ENCODE results near the gene MYH9.

Gene MYH9

DNA sequence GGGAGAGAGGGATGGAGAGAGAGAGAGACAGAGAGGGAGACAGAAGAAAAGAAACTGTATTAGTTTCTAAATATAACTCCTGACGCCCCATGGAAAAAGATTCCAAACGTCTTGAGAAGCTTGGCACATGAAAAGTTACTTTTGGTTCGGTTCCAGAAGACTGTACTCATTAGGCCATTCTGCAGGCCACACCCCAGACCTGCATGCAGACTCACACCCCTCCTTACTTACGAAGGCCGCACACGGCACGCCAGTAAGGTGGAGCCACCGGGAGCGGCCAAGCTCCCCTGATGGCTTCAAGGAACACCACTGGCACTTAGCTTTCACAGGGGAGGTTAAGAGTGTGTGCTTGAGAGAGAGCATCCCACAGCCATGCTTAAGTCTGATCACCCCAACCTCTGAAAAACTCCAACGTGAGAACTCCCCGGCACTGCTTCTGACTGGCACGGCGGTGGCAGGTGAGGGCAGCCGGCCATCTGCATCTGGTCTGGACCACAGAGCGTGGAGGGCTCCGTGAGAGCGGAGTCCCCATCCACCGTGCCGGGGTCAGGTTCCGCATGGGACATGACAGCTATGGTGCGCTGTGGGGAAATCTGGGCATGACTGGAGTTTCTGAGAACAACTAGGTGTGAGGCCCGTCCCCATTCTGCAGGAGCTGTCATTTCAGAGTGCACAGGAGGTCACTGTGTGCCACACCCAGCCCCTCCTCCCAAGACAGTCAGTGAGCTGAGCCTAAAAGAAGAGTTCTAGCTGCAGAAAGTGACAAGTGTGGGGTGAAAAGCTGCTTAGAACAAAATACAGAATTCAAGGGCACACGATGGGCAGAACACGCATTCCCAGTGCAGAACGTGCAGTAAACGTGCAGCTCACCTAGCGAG is 62.4 kb downstream of the MYH9 start:
- TF ChIP-seq, protein P1, sequence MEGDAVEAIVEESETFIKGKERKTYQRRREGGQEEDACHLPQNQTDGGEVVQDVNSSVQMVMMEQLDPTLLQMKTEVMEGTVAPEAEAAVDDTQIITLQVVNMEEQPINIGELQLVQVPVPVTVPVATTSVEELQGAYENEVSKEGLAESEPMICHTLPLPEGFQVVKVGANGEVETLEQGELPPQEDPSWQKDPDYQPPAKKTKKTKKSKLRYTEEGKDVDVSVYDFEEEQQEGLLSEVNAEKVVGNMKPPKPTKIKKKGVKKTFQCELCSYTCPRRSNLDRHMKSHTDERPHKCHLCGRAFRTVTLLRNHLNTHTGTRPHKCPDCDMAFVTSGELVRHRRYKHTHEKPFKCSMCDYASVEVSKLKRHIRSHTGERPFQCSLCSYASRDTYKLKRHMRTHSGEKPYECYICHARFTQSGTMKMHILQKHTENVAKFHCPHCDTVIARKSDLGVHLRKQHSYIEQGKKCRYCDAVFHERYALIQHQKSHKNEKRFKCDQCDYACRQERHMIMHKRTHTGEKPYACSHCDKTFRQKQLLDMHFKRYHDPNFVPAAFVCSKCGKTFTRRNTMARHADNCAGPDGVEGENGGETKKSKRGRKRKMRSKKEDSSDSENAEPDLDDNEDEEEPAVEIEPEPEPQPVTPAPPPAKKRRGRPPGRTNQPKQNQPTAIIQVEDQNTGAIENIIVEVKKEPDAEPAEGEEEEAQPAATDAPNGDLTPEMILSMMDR (IDR thresholded peaks at IDR 0.05; ENCODE audit: insufficient read depth, low read depth, low read length, missing control alignments): no peak
- H3K4me3 ChIP-seq (ENCODE audit: low read depth, low read length): no peak overlapping the region

GRCh38 chr22:36324414-36324813 is 63.4 kb downstream of the MYH9 start:
- no peak overlapping the region for H3K4me3 ChIP-seq (ENCODE audit: low read depth, low read length)
- no peak for DNase-seq (ENCODE audit: low read depth)
- TF ChIP-seq, protein P1 (IDR thresholded peaks at IDR 0.05; ENCODE audit: insufficient read depth, low read depth, low read length, missing control alignments): no peak

More for the DNA sequence above, 62.4 kb downstream of the MYH9 start:
- DNase-seq (ENCODE audit: low read depth): no peak

DNA sequence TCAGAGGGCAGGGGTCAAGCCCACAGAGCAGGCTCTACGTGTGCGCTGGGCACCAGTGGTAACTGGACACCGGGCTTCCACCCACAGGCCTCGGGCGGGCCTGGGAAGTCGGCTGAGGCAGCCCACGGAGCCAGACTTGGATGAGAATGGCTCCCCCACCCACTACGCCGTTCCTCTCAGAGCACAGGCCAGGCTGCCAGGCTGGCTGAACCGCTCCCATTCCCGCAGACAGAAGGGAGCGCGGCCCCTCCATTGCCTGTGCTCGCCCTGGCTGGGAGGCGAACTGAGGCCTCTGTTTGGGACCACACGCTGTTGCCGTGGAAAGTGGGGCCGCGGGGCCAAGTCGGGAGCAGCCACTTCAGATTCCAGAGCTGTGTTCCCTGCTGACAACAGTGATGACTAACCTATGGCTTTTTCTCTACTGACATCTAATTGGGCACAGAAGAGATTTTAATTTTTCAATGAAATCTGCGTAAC is 63.9 kb downstream of the MYH9 start:
- H3K4me3 ChIP-seq (ENCODE audit: low read depth, low read length): no peak overlapping the region
- TF ChIP-seq, protein P1 (IDR thresholded peaks at IDR 0.05; ENCODE audit: insufficient read depth, low read depth, low read length, missing control alignments): no peak
- no peak for DNase-seq (ENCODE audit: low read depth)

- no peak for DNase-seq (ENCODE audit: low read depth)
- no peak overlapping the region for H3K4me3 ChIP-seq (ENCODE audit: low read depth, low read length)
- TF ChIP-seq, protein P1 (IDR thresholded peaks at IDR 0.05; ENCODE audit: insufficient read depth, low read depth, low read length, missing control alignments): no peak
Measured at GRCh38 chr22:36323182-36323854, 64.4 kb downstream of the MYH9 start.

DNA sequence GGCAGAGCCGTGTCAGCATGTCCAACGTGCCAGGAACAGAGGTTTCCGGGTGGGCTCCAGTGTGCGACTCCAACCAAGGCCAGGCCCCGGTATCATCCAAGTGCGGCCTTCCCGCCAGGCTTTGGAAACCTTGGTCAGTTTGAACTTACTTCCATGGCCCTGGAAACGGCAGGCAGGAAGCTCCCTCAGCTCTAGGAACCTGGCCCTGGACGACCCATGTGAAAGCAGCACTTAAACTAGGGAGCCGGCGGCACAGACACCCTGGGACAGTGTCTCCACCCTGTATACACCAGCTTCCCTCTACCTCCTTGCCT is 65.2 kb downstream of the MYH9 start:
- no peak overlapping the region for H3K4me3 ChIP-seq (ENCODE audit: low read depth, low read length)
- DNase-seq (ENCODE audit: low read depth): no peak
- TF ChIP-seq, protein P1 (IDR thresholded peaks at IDR 0.05; ENCODE audit: insufficient read depth, low read depth, low read length, missing control alignments): no peak

DNA sequence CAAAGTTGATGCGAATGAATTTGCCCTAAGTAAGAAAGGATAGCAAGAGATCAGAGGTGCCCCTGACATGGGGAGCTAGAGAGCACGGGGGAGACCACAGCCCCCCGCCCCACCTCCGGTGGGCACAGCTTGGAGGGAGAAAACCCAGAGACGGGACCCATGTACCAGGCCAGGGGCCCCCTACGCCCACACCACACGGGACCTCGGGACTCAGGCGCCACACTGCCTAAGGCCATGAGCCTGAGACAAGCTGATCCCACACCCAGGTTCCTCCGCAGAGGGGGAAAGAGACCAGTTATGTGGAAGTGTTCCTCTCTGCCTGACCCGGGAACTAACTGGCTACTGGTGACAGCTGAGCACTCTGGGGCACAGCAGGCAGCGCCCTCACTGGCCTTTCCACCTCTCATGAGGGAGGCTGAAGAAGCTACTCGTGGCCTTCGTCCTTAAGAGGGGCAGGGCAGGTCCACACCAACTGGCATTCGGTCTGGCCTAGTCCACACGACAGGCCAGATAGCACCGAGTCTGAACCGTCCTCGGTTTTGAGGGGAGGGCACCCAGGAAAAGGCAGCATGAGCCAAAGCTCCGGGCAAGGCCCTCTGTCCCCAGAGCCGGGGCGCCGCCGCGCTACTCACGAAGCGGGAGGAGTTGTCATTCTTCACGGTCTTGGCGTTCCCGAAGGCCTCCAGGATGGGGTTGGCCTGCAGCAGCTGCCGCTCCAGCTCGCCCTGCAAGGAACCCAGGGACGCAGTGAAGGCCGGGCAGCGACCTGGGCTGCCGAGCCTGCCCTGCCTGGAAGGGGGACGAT is 65.8 kb downstream of the MYH9 start:
- TF ChIP-seq, protein P1 (IDR thresholded peaks at IDR 0.05; ENCODE audit: insufficient read depth, low read depth, low read length, missing control alignments): no peak
- H3K4me3 ChIP-seq (ENCODE audit: low read depth, low read length): no peak overlapping the region
- no peak for DNase-seq (ENCODE audit: low read depth)

Measured in GM12865 (cell line).